HG03571 (cell line): Measurements from ENCODE around the gene MSI2.

Experiments
- ATAC-seq: cut with Tn5 transposase; IDR thresholded peaks from one replicate; pipeline ENCODE4 v1.9.1; 2021; ENCODE audit not compliant: unreplicated experiment

Gene MSI2

GRCh38 chr17:57406981-57407286 lies 150.6 kb downstream of the MSI2 start:
- ATAC-seq = no peak

GRCh38 chr17:57407287-57408070 lies 151.2 kb downstream of the MSI2 start:
- no peak for ATAC-seq

DNA sequence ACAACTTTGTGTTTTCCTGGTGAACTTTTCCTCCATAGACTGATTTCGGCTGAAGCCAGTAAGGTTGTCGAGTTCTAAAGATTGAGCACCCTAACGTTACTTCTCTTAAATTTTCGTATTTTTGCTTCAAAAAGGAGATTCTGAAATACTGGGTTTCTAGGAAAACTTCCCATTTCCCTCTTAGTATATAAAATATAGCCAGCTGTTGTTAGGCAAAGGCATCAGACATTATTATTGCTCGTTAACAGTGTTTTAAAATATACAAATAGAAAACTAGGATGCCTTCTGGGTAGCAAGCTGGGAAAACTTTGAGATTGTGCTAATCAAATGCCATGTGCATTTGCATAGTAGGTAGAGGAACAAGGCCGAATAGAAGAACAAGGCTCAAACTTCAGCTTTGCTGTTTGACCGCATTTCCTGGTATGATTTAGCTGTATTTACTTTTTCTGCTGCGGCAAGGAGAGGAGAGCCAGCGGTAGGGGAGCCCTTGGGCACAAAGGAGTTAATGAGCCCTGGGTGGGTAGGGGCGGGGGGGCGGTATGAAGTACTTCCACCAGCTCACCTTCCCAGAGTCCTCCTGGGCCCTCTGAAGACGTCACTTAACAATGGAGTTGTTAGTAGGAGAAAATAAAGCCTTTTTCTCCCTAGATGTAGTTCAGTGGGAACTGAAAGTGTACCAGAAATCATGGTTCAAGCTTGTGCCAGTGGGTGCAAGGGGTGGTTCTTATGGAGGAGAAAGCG lies 151.9 kb downstream of the MSI2 start:
- ATAC-seq = no peak

GRCh38 chr17:57410169-57410568 lies 153.8 kb downstream of the MSI2 start:
- no peak for ATAC-seq

DNA sequence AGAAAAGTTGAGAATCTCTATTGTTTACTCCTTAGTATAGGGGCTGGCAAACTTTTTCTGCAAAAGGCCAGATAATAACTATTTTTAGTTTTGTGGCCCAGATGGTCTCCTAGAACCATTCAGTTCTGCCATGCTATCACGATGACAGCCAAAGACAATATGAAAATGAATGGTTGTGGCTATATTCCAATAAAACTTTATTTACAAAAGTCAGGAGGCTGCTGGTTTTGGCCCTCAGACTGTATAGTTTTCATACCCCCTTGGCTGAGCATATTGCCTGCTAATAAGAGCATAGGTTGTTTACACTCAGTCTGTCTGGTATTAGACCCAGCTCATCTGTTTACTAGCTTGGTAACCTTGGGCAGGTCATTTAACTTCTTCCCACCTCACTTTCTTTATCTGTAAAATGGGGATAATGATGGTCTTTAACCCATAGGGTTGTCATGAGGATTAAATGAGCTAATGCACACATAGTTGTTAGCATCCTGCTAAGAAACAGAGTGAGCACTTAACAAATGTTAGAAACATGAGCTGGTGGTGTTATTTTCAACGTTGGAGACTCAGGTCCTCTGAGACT lies 156.3 kb downstream of the MSI2 start:
- ATAC-seq = no peak

- no peak for ATAC-seq
These were observed 157.7 kb downstream of the MSI2 start for GRCh38 chr17:57413848-57414651.

- no peak for ATAC-seq
These were observed 159.5 kb downstream of the MSI2 start for GRCh38 chr17:57415751-57416207.

GRCh38 chr17:57416369-57416768 lies 160.0 kb downstream of the MSI2 start:
- no peak for ATAC-seq

GRCh38 chr17:57417956-57418355 lies 161.6 kb downstream of the MSI2 start:
- ATAC-seq = no peak

GRCh38 chr17:57418463-57419246 lies 162.3 kb downstream of the MSI2 start:
- ATAC-seq = no peak

GRCh38 chr17:57419940-57420550 lies 163.7 kb downstream of the MSI2 start:
- no peak for ATAC-seq

DNA sequence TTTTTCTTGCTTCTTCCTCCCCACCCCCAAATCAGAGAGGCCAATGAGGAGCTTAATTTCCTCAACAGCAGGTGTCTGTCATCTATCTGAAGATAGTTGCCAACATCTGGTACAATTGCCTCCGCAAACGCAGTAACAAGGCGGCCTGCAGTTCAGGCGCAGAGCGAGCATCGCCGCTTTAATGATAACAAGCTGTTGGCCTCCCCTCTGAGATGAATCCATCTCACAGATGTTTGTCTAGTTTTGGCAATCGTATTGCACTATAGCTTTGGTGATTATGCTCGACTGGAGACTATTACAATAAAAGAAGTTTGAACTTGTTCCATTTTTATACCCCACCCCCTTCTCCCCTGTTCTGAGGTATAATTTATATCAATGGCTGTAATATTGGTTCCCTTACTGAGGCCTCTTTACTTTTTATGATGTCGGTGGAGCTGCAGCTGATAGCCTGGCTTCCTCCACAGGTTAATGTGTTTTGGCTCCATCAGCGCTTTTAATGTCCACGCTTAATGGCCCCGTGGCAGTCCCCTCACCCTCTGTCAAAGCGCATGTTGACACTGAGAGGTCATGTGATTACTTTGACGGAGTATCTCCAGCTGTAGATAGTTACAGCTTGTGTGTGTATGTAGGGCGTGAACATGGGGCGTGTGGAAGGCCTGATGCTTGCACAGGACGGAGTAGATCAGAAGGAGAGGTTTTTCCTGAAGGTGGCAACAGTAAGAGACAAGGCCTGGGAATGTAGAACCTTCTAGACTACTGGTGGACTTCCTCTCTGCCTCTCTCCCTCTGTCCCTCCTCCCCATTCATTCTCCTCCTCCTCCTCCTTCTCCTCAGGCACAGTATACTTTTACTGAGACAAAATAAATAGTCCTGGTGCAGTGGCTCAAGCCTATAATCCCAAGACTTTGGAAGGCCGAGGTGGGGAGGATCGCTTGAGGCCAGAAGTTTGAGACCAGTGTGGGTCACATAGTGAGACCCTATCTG lies 164.7 kb downstream of the MSI2 start:
- no peak for ATAC-seq

GRCh38 chr17:57422574-57423164 lies 166.3 kb downstream of the MSI2 start:
- ATAC-seq = no peak

- no peak for ATAC-seq
These were observed 167.2 kb downstream of the MSI2 start for GRCh38 chr17:57423541-57423940.

GRCh38 chr17:57424273-57424672 lies 167.9 kb downstream of the MSI2 start:
- ATAC-seq = no peak

DNA sequence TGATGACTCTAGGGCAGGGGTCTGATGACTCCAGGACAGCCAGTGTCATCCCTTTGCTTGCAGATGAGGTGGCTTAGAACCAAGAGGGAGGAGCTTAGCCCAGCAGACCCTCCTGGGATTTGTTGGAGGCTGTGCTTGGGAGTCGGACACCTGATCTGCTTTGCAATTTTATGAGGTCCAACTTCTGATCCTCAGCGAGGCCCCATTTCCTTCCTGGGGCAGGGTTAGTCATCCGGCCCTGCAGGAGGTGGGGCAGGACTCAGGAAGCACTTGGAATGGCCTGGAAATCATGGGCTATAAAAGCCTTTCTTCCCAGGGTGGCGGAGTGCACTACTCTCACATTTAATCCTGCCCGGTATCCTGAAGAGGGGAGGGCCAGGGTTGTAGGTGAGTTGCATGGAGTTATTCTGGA lies 168.5 kb downstream of the MSI2 start:
- no peak for ATAC-seq

DNA sequence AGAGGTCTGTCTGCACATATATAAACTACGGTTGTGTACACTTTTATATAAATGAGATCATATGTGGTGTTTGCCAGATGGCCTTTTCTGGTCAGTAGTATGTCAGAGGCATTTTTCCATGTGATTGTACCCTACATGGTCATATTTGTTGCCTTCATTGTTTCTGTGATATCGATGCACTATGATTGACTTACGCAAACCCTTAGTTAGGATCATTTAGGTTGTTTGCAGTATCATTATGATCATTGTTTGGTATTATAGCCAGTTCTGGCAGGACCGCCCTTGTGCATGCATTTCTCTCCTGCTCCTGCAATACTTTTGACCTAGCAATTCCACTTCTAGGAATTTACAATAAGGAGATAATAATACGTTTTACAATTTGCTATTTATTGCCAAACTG lies 169.1 kb downstream of the MSI2 start:
- ATAC-seq = no peak
